Activated naive CD8-positive, alpha-beta T cell (primary cell): Measurements from ENCODE around the gene MSI2.

ENCODE experiments used
- H3K27ac Mint-ChIP-seq: one replicate; pipeline ENCODE4 v1.8.0; 2021; ENCODE audit warnings: mixed read lengths
- H3K27me3 Mint-ChIP-seq: one replicate; pipeline ENCODE4 v1.8.0; 2021; ENCODE audit warnings: mixed read lengths
- H3K36me3 Mint-ChIP-seq: one replicate; pipeline ENCODE4 v1.8.0; 2021; ENCODE audit warnings: mixed read lengths
- H3K4me1 Mint-ChIP-seq: one replicate; pipeline ENCODE4 v1.8.0; 2021; ENCODE audit warnings: low read depth, mixed read lengths
- H3K4me3 Mint-ChIP-seq: one replicate; pipeline ENCODE4 v1.8.0; 2021; ENCODE audit warnings: mild to moderate bottlenecking, mixed read lengths
- H3K9me3 Mint-ChIP-seq: one replicate; pipeline ENCODE4 v1.8.0; 2021; ENCODE audit warnings: low read depth, mixed read lengths

Gene MSI2

GRCh38 chr17:57727630-57728175, 471.4 kb downstream of the MSI2 start:
- no peak overlapping the region for H3K27ac Mint-ChIP-seq
- no peak overlapping the region for H3K4me3 Mint-ChIP-seq
- H3K9me3 Mint-ChIP-seq, result no peaks in the 10 kb centered on the region
- H3K4me1 Mint-ChIP-seq, result no peaks in the 10 kb centered on the region
- H3K36me3 Mint-ChIP-seq, result no peaks in the 10 kb centered on the region
- H3K27me3 Mint-ChIP-seq, result no peaks in the 10 kb centered on the region

GRCh38 chr17:57730026-57730701, 473.8 kb downstream of the MSI2 start:
- Mint-ChIP-seq H3K9me3 (no peaks in the 10 kb centered on the region), H3K36me3 (no peaks in the 10 kb centered on the region), H3K4me3 (no peak overlapping the region), H3K4me1 (no peaks in the 10 kb centered on the region), H3K27ac (no peak overlapping the region), H3K27me3 (no peaks in the 10 kb centered on the region)

- Mint-ChIP-seq H3K27ac (no peak overlapping the region), H3K27me3 (no peaks in the 10 kb centered on the region), H3K4me3 (no peak overlapping the region), H3K36me3 (no peaks in the 10 kb centered on the region), H3K4me1 (no peaks in the 10 kb centered on the region), H3K9me3 (no peaks in the 10 kb centered on the region)
Observed at GRCh38 chr17:57732062-57732461, 475.7 kb downstream of the MSI2 start.

GRCh38 chr17:57733085-57733484, 476.8 kb downstream of the MSI2 start:
- no peak overlapping the region for H3K27ac Mint-ChIP-seq
- H3K36me3 Mint-ChIP-seq, result no peaks in the 10 kb centered on the region
- H3K9me3 Mint-ChIP-seq, result no peaks in the 10 kb centered on the region
- no peaks in the 10 kb centered on the region for H3K4me1 Mint-ChIP-seq
- no peak overlapping the region for H3K4me3 Mint-ChIP-seq
- no peaks in the 10 kb centered on the region for H3K27me3 Mint-ChIP-seq
